GM19025 (cell line): ENCODE measurements around the gene ASXL1.
A peak's percentile ranks its signal among the peaks of the same experiment; 100 is the strongest.
"Not testable (repeated sequence)": the region's sequence is repeated elsewhere in the genome, so short reads cannot be mapped to it uniquely, and the experiment has no call there.

Source experiments
- ATAC-seq: cut with Tn5 transposase; IDR thresholded peaks from one replicate; pipeline ENCODE4 v1.9.1; 2021; ENCODE audit warnings: mild to moderate bottlenecking, low read depth, moderate library complexity; ENCODE audit not compliant: unreplicated experiment

Gene ASXL1

GRCh38 chr20:32333988-32334885, 23.9 kb upstream of the ASXL1 start:
- ATAC-seq, result peak; percentile 12

DNA sequence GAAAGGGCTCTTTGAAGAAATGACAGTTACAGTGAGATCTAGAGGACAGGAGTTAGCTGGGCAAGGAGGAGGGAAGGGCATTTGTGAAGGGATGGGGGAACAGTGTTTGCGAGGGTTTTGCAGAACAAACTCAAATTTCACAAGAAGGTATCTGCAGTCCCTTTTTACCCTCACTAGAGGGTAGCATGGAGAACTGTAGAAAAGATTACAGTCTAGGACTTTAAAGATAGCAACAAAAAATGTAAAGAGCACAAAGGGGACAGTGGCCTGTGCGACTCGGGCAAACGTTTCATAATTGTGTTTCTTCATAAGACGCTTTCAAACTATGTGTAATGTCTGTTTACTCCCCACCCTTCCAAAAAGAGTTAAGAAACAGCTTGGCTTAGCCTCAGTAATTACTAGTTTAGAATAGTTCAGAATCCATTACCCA, 21.2 kb upstream of the ASXL1 start:
- ATAC-seq, result no peak

GRCh38 chr20:32337937-32338661, 20.0 kb upstream of the ASXL1 start:
- ATAC-seq, result no peak

- no peak for ATAC-seq
Measured at GRCh38 chr20:32338665-32339064, 19.5 kb upstream of the ASXL1 start.

- no peak for ATAC-seq
Measured at GRCh38 chr20:32339116-32339515, 19.0 kb upstream of the ASXL1 start.

DNA sequence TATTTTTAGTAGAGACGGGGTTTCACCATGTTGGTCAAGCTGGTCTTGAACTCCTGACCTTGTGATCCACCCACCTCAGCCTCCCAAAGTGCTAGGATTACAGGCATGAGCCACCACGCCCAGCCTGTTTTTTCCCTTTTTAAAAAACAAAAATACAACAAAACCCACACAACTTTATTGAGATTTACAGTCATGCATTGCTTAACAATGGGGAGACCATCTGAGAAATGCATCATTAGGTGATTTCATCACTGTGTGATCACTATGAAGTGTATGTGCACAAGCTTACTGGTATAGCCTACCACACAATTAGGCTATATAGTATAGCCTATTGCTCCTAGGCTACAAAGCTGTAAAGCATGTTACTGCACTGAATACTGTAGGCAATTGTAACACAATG, 17.1 kb upstream of the ASXL1 start:
- not testable (repeated sequence) for ATAC-seq

DNA sequence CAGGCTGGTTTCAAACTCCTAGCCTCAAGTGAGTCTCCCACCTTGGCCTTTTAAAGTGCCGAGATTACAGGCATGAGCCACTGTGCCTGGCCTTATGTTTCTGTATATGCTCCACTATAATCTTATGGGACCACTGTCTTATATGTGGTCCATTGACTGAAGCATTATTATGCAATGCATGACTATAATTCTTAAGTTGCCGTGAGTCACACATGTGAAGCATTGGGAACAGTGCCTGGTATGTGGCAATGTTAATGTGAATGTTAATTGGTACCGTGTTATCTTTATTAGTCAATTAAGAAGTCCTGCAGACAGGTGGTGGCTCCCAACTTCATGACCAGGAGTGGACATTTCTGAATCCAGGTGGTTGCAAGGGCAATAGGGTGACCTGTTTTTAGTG, 14.7 kb upstream of the ASXL1 start:
- ATAC-seq, result no peak

- ATAC-seq, result no peak
Measured at GRCh38 chr20:32344835-32345506, 13.2 kb upstream of the ASXL1 start.

- ATAC-seq, result no peak
Measured at GRCh38 chr20:32348207-32348606, 9.9 kb upstream of the ASXL1 start.

- no peak for ATAC-seq
Measured at GRCh38 chr20:32350421-32350820, 7.7 kb upstream of the ASXL1 start.

- ATAC-seq, result no peak
Measured at GRCh38 chr20:32352121-32352720, 5.9 kb upstream of the ASXL1 start.

DNA sequence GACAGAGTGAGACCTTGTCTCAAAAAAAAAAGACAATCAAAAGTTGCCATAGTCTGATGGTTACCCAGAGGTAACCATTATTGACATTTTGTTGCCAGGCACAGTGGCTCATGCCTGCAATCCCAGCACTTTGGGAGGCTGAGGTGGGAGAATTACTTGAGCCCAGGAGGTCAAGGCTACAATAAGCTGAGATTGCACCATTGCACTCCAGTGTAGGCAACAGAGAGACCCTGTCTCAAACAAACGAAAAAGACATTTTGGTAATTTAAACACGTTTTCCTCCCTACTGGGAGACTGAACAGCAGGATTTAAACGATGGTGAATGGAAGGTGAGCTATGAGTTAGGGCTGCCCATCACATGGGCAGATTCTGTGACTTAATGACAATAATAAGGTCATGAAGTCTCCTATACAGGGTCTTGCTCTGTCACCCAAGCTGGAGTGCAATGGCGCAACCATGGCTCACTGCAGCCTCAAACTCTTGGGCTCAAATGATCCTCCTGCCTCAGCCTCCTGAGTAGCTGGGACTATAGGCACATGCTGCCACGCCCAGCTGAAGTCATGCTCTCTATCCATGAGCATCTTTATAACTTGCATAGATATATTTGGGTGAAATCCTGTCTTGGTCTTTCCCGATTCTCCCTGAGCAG, 4.2 kb upstream of the ASXL1 start:
- ATAC-seq, result no peak

DNA sequence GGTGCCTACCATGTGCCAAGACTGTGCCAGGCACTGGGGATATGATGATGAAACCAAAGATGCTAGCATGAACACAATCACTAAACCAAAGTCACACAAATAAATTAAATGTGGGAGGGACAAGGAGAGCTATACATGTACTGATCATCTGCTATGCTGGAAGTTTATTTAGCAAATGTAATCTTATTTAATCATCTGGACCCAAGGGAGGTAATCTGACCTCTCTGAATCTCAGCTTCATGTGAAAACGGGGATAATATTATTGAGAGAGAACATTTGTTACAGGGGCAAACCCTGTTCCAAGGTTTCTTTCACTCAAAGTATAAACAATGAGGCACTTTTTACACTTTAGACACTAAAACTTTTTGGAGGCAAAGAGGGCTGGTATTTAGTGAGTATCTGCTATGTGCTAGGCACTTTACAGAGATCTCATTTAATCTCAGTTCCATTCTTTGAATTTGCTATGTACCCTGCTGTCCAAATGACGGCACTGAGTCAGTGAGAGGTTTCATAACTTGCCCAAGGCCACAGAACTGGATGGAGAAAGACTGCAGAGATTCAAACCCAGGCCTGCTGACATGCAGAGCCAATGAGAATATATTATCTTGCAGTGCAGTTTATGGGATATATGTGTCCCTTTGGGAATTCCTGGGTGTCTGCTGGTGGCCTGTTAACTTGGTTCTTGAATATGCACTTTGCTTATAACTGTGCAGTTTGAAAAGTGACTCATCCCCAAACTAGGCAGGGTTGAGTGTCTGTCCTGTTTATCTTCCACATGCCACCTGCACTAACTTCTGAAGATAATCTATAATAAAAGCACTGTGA, 3.3 kb upstream of the ASXL1 start:
- ATAC-seq, result no peak

- ATAC-seq, result no peak
Measured at GRCh38 chr20:32355417-32355841, 2.7 kb upstream of the ASXL1 start.

GRCh38 chr20:32355907-32356621, 2.1 kb upstream of the ASXL1 start:
- ATAC-seq, result not testable (repeated sequence)

GRCh38 chr20:32356622-32357374, 1.3 kb upstream of the ASXL1 start:
- ATAC-seq, result no peak

- ATAC-seq, result no peak
Measured at GRCh38 chr20:32357375-32357868, 709 bp upstream of the ASXL1 start.

DNA sequence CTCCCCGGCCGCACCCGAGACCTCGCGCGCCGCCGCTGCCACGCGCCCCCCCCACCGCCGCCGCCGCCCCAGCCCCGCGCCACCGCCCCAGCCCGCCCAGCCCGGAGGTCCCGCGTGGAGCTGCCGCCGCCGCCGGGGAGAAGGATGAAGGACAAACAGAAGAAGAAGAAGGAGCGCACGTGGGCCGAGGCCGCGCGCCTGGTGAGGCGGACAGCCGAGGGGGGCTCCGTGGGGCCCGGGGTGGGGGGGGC, 426 bp downstream of the ASXL1 start:
- no peak for ATAC-seq
